HG03342 (cell line): Measurements from ENCODE around the gene LECT2.

Source experiments
- ATAC-seq: cut with Tn5 transposase; IDR thresholded peaks from one replicate; pipeline ENCODE4 v1.9.1; 2021; ENCODE audit warnings: mild to moderate bottlenecking, moderate library complexity; ENCODE audit not compliant: unreplicated experiment

The LECT2 gene

DNA sequence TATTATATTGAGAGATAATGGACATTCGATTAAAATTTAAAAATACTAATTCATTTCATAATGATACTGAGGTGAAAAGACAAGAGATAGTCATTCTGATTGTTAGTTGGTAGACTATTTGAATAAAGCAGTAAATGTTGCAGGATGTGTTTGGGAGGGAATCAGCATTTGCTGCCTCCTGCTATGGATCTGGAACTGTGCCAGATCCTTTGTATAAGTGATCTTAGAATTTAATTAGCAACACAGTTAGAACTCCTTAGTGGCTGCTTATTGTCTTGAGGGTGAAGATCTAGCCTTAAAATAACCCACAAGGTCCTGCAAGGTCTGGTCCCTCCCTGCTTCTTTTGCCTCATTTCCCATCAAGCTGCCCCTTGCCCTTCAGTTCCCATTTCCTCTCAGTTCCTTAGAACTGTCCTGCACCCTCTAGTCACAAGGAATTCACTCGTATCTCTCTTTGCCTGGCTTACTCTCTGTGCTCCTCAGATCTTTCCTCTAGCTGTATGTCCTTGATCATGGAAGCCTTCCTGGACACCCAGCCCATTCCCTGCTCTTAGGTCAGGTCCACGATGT, 12.5 kb downstream of the LECT2 start:
- ATAC-seq: no peak

DNA sequence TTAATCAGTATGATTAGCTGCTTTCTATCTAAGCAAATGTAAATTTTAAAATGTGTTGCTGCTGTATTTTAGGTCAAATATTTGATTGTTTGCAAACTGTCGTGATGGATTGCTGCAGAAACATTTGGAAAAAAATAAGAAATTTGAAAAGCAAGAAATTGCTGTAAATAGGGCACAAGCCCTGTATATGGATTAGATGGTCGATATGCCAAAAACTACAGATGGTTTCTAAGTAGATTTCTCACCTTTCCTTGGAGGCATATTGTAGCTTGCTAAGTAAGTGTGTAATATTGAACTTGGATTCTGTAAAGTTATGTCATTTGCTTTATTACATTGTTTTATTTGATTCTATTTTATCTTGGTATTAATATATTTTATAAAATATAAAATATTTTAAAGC, 13.1 kb downstream of the LECT2 start:
- no peak for ATAC-seq

DNA sequence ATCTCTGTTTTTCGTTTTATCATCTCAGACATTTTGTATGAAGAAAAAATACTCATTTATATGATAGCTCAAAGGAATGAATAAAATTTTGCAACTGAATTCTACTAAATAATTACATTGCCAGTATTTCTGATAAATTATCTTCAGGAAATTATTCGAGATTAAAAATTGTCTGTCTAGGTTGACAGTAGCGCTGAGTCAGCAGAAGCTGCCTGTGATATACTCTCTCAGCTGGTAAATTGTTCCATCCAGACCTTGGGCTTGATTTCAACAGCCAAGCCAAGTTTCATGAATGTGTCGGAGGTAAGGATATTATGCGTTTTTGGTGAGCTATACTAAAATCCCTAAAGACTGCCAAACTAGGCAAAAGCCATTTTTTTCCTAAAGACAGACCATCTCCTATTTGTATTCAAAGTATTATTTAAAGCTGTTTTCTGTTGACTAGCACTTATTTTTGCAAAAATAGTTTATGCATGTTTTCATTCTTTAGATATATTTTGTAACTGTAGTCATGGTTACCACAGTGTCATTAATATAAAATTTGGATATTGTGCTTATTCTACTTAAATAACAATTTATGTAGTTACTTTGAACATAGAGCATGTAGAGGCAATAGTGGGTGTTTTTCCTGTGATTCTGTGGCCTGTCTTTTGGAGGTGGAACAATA, 17.4 kb downstream of the LECT2 start:
- ATAC-seq: no peak

DNA sequence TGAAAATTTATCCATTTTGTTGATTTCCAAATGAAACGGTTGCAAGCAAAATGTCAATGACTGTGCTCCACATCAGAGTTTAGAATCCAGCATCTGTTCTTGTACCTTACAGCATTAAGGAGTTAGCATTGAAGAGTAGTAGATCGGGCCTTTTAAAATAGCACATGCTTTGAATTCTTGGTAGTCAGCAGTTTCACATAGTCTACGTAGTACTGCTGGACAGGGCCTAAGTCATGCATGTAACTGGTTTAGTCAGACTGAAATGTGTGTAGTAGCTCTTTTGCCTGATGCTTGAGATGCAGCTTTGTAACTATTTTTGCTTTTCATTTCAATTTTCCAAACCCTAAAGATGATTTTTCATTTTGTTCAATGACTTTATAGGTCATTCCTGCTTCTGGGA, 19.8 kb downstream of the LECT2 start:
- ATAC-seq: no peak

DNA sequence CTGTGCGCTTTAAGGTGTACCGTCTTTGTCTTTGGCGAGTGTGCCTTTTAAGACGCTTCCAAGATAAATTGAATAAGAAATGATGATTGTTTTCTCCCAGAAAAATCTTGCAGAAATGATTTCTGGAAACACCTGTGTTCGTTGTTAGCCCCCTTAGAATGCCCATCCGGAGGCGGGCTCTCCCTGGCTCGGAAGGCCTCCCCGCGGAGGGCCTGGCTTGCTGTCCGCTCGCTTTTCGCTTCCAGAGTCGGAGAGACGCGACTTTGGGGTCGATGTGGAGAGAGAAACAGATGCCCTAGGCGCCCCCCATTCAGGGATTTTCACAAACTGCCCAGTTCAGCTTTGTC, 23.9 kb downstream of the LECT2 start:
- ATAC-seq: no peak

DNA sequence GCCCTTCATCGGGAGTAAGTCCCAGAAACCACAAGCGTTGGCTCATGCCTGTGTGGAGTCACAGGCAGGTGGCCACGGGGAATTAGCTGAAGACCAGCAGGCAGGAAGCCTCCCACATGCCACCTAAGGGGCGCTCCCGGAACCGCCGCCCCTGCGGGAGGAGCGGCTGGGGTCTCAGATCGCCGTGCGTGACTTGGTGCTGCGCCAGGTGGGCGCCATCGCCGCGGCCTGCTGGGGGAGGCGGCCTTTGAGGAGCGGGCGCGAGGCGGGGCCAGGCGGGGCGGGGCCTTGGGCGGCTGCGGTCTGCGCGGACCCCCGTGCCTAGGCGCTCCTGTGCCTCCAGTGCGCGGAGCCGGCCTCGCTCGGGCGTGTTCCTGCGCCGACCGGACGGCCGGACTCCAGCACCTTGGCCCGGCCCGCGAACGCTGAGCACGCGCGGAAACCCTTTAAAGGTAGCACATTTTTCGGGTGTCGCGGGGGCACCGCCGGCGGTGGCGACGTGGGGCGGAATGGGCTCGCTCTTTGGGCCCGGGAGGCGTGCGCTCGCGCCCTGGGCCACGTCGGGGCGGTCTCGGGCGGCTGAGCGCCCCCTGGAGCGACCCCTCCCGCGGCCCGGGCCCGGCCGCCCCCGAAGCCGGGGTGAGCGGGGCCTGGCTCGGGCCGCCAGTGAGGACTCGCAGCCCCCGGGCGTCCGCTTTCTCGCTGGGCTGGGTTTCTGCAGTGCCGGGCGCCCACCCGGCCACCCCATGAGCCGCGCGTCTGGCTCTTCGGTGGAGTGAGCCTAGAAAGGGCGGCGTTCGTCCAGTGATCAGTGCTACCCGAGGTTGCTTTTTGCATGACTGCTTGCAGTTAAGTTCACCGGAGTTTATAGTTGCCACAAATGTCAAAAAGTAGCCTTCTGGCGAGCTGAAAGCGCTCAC, 24.5 kb downstream of the LECT2 start:
- ATAC-seq: no peak

DNA sequence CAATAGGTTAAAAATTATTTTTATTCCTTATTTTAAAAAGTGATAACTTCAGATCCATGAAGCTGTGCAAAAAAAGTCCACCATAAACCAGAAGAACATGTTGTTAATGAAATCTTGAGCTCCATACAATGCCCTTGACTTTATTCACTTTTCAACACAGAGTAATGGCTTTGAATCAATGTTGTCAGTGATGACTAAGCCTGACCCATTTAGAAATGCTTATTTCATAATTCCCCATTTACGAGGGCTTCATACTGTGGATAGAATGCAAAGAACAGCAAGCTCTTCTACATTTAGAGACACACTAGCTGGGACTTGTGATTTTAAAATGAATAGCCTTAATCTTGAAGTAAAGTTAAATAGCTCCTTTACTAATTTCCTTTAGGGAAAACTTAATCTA, 33.4 kb downstream of the LECT2 start:
- no peak for ATAC-seq

DNA sequence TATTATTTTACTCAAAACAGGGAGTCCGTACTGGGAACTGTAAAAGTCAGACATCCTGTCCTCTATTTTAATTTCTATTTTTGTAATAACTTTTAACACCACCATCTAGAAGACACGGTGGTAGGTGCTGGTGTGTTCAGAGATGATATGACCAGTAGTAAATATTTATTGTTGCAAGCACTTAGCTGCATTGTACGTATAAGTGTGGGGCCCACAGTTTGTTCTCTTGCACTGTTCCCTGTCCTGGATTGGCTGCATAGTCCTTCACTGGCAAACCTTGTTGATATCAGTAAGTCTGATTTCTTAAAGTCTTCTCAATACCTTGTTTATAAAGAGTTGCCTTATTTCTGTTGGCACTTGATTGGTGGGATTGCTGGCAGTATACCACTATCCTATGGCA, 34.6 kb downstream of the LECT2 start:
- no peak for ATAC-seq

DNA sequence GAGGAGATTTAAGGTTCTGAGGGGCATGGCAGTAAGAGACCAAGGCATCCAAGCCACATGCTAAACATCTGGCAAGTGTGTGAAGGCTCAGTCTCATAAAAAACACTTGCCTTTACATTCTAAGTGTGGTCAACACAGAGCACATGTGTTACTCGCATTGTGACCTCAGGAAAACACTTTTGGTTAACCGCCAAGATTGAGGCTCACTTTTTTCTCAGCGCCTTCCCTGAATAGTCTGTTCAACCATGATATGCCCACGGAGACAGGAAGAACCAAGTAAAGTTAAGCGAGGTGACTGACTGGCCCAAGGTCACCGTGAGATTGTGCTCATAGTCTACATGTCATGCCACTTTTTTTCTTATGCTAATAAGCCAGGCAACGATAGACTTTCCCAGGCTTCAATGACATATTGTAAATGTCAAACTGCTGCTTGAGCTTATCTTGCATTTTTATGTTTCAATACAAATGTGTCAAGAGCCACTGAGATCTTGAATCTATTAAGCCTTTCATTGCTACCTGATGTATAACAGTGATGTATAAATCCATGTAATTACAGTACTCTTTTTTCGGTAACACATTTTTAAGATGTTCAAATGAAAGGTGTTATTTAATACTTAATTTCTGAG, 38.0 kb downstream of the LECT2 start:
- ATAC-seq: no peak

DNA sequence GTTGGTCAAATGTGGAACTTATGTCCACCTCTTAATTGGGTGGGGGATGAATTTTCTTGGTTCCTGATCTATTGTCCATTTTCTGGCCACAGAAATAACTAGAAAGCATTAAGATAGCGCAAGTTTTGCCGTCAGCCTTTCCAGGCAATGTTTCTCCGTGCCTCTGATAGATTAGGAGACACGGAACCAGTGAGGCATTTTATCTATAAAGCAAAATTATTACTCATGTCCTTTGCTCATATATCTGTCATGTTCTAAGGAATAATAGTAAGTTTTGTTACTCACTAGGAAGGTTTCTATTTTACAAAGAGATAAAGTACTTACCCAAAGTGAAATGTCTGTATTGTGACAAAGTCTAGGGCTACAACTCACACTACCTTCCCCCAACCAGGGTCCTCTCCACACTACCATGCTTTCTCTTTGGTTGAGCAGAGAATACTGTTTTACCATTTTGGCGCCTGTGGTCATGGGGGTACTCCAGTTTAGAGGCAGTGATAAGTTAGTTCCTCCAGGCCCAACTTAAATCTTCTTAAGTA, 39.2 kb downstream of the LECT2 start:
- ATAC-seq: no peak

DNA sequence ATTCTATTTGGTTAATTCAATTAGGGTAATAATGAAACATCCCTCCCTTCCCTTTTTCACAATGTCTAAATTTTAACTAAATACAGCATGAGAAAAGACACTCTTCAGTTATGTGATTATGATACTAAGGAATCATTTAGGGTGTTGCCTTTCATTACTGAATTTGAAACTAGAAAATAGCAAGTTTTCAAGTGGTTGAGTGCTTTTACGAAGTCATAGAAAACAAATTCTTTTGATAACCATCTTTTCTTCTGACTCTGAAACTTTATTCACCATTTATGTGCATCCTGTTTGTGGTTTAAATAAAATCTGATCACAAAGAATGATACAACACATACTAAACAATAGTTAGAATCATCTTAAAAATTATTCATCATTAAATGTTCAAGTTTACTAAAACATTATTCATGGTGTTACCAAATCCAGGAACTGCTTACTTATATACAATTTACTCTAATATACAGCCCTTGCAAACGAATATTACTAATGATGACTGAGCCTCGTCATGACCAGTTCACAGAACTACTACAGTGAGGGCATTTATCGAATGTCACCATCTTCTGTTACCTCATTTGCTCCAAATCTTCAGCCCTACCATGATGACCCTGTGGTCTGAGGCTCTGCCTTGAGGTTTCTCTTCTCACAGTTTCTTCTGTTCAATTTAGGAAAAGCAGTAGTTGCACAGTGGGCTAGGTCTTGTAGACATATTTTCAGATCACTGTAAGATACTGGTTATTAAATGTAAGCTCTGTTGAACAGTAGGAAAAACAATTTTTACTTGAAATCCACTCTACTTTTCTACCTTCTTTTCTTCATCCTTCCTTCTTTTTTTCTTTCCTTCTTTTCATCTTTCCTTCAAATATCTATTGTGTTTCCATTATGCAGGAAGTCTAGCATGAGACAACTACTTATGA, 40.8 kb downstream of the LECT2 start:
- ATAC-seq: no peak

DNA sequence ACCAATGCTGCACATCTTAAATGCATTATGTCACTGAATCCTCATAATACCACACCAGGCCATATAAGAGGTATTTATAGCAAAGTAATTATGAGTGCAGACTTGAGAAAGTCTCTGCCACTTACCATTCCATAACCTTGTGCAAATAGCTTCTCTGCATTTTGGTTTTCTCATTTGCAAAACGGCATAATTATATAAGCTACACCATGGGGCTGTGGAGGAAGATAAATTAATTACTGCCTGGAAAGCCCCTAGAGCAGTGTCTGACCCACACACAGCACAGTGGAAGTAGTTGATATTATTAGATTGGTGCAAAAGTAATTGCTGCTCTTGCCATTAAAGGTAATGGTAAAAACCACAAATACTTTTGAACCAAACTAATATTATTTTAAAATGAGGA, 49.6 kb downstream of the LECT2 start:
- ATAC-seq: no peak

DNA sequence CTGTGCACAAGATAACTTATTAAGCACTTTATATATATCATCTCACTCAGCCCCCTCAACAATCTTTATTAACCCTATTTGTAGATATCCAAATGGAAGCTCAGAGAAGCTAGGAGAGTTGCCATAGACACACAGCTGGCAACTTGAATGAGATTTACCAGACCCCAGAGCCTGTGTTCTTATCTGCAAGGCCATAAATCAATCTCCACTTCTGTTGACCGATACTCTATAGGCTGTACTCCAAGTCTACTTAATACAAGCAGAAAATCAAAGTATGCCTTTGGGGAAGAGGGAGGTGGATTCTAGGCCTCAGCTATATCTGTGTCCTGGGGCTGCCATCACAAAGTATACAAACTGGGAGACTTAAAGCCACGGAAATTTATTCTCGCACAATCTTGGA, 53.1 kb downstream of the LECT2 start:
- no peak for ATAC-seq

DNA sequence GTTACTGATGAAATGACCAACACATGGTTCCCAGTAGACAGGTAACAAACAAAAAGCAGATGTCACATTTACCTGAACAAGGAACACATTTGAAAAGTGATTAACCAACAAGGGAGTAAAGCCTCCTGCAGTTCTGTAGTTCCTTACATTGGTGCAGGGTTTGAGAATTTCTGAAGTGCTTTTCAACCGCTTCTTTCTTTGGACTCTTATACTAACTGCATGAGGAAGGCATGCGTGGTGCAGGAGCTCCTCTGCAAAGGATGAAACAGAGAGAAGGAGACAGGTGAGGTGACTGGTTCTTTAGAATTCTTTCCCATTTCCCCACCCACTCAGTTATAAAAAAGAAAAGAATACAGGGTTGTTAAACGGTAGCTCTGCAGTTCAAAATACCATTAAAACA, 54.5 kb downstream of the LECT2 start:
- ATAC-seq: no peak

DNA sequence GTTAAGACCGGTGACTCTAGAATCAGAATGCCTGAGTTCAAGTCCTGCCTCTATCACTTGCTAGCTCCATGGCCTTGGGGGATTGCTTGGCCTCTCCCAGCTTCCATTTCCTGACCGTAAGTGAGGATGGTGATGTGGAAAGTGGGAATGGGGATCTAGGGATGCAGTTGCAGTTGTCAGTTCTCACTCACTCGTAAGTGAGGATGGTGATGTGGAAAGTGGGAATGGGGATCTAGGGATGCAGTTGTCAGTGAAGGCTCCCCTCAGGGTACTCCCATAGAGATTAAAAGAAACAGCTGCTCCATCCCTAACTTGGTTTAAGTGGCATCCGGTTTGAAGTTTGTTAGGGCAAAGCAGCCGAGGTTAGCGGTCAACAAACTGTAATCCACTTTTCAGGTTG, 56.1 kb downstream of the LECT2 start:
- ATAC-seq: no peak
